Parietal lobe (tissue), 2 donors: ENCODE data around the gene CD28. TPM values are rescaled to one million over a fixed set of nuclear protein-coding genes. Genes with fewer than 3 reads are reported as not detected.

Experiments
- small RNA-seq: library from RNA; depleted of rRNA; stranded (forward); fragments of <200 nt; gene quantifications from one replicate; pipeline ENCODE3, GENCODE V24; 2014; ENCODE audit warnings: low replicate concordance
- total RNA-seq: library from RNA; depleted of rRNA; stranded (reverse); fragments of >200 nt; gene quantifications from one replicate; pipeline ENCODE4 v1.2.3, GENCODE V29; 2014

The CD28 gene
- total RNA-seq = under 0.01 TPM

GRCh38 chr2:203706403-203706802, at the start of gene CD28:
Gene CD28, plus strand, starts transcription at chr2:203706639. Its CDS starts 58 bp downstream, at chr2:203706697.

Small RNA genes lying within 50 kb of the gene (small RNA-seq; reads per million reads assigned to genes)
- gene AC125238.1 (not detected), gene RNU6-474P (not detected)

Other genes with a start within 250 kb of the CD28 start
- gene RAPH1, start 171.3 kb upstream of the CD28 start, total RNA-seq = 67.0 TPM
- gene CTLA4, start 161.1 kb downstream of the CD28 start, total RNA-seq = not detected
- not detected for gene ICOS, start 230.1 kb downstream of the CD28 start, total RNA-seq